GM12878 (cell line): ENCODE results near the gene CDC42BPB. TPM values are rescaled to one million over a fixed set of nuclear protein-coding genes. Genes with fewer than 3 reads are reported as not detected.
A peak's percentile ranks its signal among the peaks of the same experiment; 100 is the strongest.

Source experiments
- DPF2 ChIP-seq: fragments of 450-650 bp; IDR thresholded peaks from 2 replicates; pipeline ENCODE4 v1.6.1; 2017; ENCODE audit warnings: mild to moderate bottlenecking
- IKZF2 ChIP-seq, 2 experiments: fragments of 450-650 bp; IDR thresholded peaks; 2 replicates each; pipeline ENCODE4 v1.6.1; 2017; ENCODE audit warnings: mild to moderate bottlenecking in 2 of 2, moderate library complexity in 2 of 2
- MTA2 ChIP-seq: fragments of 450-650 bp; IDR thresholded peaks from 2 replicates; pipeline ENCODE4 v1.6.1; 2016; ENCODE audit warnings: low read depth, mild to moderate bottlenecking, moderate library complexity
- RELB ChIP-seq: fragments of 450-650 bp; IDR thresholded peaks from 2 replicates; pipeline ENCODE4 v1.6.1; 2017; ENCODE audit warnings: low read depth, mild to moderate bottlenecking, moderate library complexity
- REST ChIP-seq: IDR thresholded peaks from 2 replicates; pipeline ENCODE4 v1.6.1; 2012; ENCODE audit warnings: mild to moderate bottlenecking, low read depth, low read length
- polyA plus RNA-seq, 11 experiments: library from polyadenylated mRNA; depleted of rRNA in 4 of 11; unstranded in 6 of 11; stranded (reverse) in 5 of 11; fragments of >200 nt; fragmentation: Nextera tagmentation in 4 of 11; fragmentation: Illumina TruSeq in 1 of 11; extraction: Ambion mirVana in 4 of 11; extraction: Trizol in 1 of 11; gene quantifications; 1 replicate in 1 of 11; 2 replicates in 10 of 11; pipeline versions ENCODE4 v1.2.1 to v1.2.3, GENCODE V29; 2011 to 2016; ENCODE audit warnings: inconsistent platforms in 2 of 11, missing spikeins in 2 of 11, low read depth in 1 of 11
- total RNA-seq, 4 experiments: library from RNA; depleted of rRNA in 3 of 4; stranded (reverse); fragments of >200 nt in 3 of 4; fragmentation: Illumina TruSeq in 1 of 4; extraction: Trizol in 1 of 4; gene quantifications; 2 replicates each; pipeline versions ENCODE4 v1.2.1 to v1.2.3, GENCODE V29; 2013 to 2021

CDC42BPB gene
- total and polyA plus RNA-seq, 10 of the 15 experiments (the other 5 are each of a cell fraction or from before 2014, with no cell fraction given) = 0.42 to 22.1 (median 13.3) TPM

GRCh38 chr14:103100281-103101121 is 43.2 kb upstream of the CDC42BPB start (continued):
- no peak for TF ChIP-seq REST
- TF ChIP-seq RELB = no peak
- no peak; a peak in 1 of 4 replicates for TF ChIP-seq IKZF2 (IDR thresholded peaks at IDR 0.05)
- 0 out of 2 replicates have a peak, but pooled peaks have one; percentile 21 for TF ChIP-seq MTA2
- TF ChIP-seq DPF2 = peak; percentile 67
